Activated CD4-positive, CD25-positive, alpha-beta regulatory T cell (primary cell): ENCODE results near the gene RAC2.
"Not testable (repeated sequence)": the region's sequence is repeated elsewhere in the genome, so short reads cannot be mapped to it uniquely, and the experiment has no call there.

Experiments used
- DNase-seq, 4 experiments: peaks; one replicate each; lab custom pipeline; 2025; lab: John Stamatoyannopoulos, UW

Gene RAC2

GRCh38 chr22:37206118-37206840 lies 37.8 kb downstream of the RAC2 start:
- no peak for DNase-seq

GRCh38 chr22:37205046-37205445 lies 39.0 kb downstream of the RAC2 start:
- no peak for DNase-seq

- no peak for DNase-seq
These were observed 39.9 kb downstream of the RAC2 start for GRCh38 chr22:37204045-37204655.

GRCh38 chr22:37203354-37204044 lies 40.6 kb downstream of the RAC2 start:
- no peak for DNase-seq

GRCh38 chr22:37202716-37203115 lies 41.4 kb downstream of the RAC2 start:
- DNase-seq, result no peak

- DNase-seq, result no peak
These were observed 42.0 kb downstream of the RAC2 start for GRCh38 chr22:37202001-37202555.

GRCh38 chr22:37201443-37201820 lies 42.6 kb downstream of the RAC2 start:
- DNase-seq, result not testable (repeated sequence)

- DNase-seq, result no peak
These were observed 44.3 kb downstream of the RAC2 start for GRCh38 chr22:37199760-37200108.

- peak; percentile 98 to 99 (median 99) for DNase-seq
These were observed 44.8 kb downstream of the RAC2 start for GRCh38 chr22:37199103-37199759.

- peak; percentile 77 to 93 (median 86) for DNase-seq
These were observed 45.6 kb downstream of the RAC2 start for GRCh38 chr22:37198258-37199102.

GRCh38 chr22:37197451-37198257 lies 46.4 kb downstream of the RAC2 start:
- DNase-seq, result no peak

- no peak for DNase-seq
These were observed 47.3 kb downstream of the RAC2 start for GRCh38 chr22:37196539-37197450.

- no peak for DNase-seq
These were observed 48.1 kb downstream of the RAC2 start for GRCh38 chr22:37195921-37196320.

GRCh38 chr22:37194750-37195149 lies 49.3 kb downstream of the RAC2 start:
- DNase-seq, result no peak

GRCh38 chr22:37193629-37194191 lies 50.4 kb downstream of the RAC2 start:
- no peak for DNase-seq

GRCh38 chr22:37192741-37193140 lies 51.3 kb downstream of the RAC2 start:
- no peak for DNase-seq

- no peak for DNase-seq
These were observed 51.9 kb downstream of the RAC2 start for GRCh38 chr22:37192204-37192603.

- no peak for DNase-seq
These were observed 53.7 kb downstream of the RAC2 start for GRCh38 chr22:37190262-37190780.

- no peak for DNase-seq
These were observed 55.1 kb downstream of the RAC2 start for GRCh38 chr22:37188901-37189466.
